Esophagus squamous epithelium (tissue), 5 donors: ENCODE results near the gene TSEN15. TPM values are rescaled to one million over a fixed set of nuclear protein-coding genes. Genes with fewer than 3 reads are reported as not detected.

Experiments
- DNase-seq: peaks from one replicate; lab custom pipeline; 2025; lab: John Stamatoyannopoulos, UW
- H3K27ac ChIP-seq, 4 donors: fragments of 200-600 bp; sonication (generic); one replicate each; pipeline ENCODE4 v1.5.1; 2016 to 2019; ENCODE audit warnings: mild to moderate bottlenecking in 1 of 4
- H3K27me3 ChIP-seq, 4 donors: fragments of 200-600 bp; sonication (generic); 1 replicate in 3 of 4; 2 replicates in 1 of 4; pipeline versions ENCODE4 v1.5.1 to v1.6.0; 2017 to 2021; ENCODE audit warnings: antibody characterized with exemption in 1 of 4
- H3K36me3 ChIP-seq, 3 donors: fragments of 200-600 bp; sonication (generic); one replicate each; pipeline ENCODE4 v1.5.1; 2016 to 2019
- H3K4me1 ChIP-seq, 3 donors: fragments of 200-600 bp; sonication (generic); one replicate each; pipeline ENCODE4 v1.5.1; 2017 to 2019
- H3K4me3 ChIP-seq, 4 donors: fragments of 200-600 bp; sonication (generic); 1 replicate in 3 of 4; 2 replicates in 1 of 4; pipeline ENCODE4 v1.5.1; 2016 to 2019; ENCODE audit warnings: mild to moderate bottlenecking in 2 of 4, moderate library complexity in 1 of 4
- H3K9me3 ChIP-seq, 3 donors: fragments of 200-600 bp; sonication (generic); one replicate each; pipeline ENCODE4 v1.5.1; 2016 to 2019
- CTCF ChIP-seq, 6 experiments: fragments of 450-650 bp in 4 of 6; fragments of 200-600 bp in 2 of 6; sonication (generic) in 2 of 6; IDR thresholded peaks; one replicate each; pipeline ENCODE4 v1.5.1; 2016 to 2019; ENCODE audit warnings: antibody characterized with exemption in 6 of 6, mild to moderate bottlenecking in 4 of 6, moderate library complexity in 4 of 6
- POLR2A ChIP-seq, 4 donors: fragments of 450-650 bp; IDR thresholded peaks; one replicate each; pipeline ENCODE4 v1.6.1; 2017; ENCODE audit warnings: antibody characterized with exemption in 4 of 4, mild to moderate bottlenecking in 4 of 4, moderate library complexity in 3 of 4
- WGBS, 2 donors: methylation state at CpG; one replicate each; pipeline ENCODE4 v1.1.5; 2018; 5-methylcytosine and 5-hydroxymethylcytosine counted together
- intact Hi-C: fragments of 100-400 bp; cut with DNase I; formaldehyde crosslinking; loops from one replicate; pipeline ENCODE4 v1.15.0; 2022
- total RNA-seq, 4 donors: library from RNA; depleted of rRNA; stranded (reverse); fragments of >200 nt; gene quantifications; one replicate each; pipeline ENCODE4 v1.1.0, GENCODE V29; 2016
- donor health status: DM: yes; HTN: yes; CAD: no.

Gene TSEN15
- total RNA-seq, 4 donors from 2014 or later: 16.5 to 25.4 (median 22.0) TPM

GRCh38 chr1:184012187-184012586, 39.3 kb upstream of the TSEN15 start:
- Histone ChIP-seq H3K9me3 (no peaks in the 10 kb centered on the region), H3K4me1 (no peaks in the 10 kb centered on the region), H3K4me3 (no peak overlapping the region), H3K36me3 (no peaks in the 10 kb centered on the region), H3K27ac (no peak overlapping the region), H3K27me3 (no peaks in the 10 kb centered on the region)
- DNase-seq: no peak
- intact Hi-C loops: no loop called here
- TF ChIP-seq CTCF (IDR thresholded peaks at IDR 0.05): no peak
- no peak for TF ChIP-seq POLR2A (IDR thresholded peaks at IDR 0.05)

- TF ChIP-seq POLR2A (IDR thresholded peaks at IDR 0.05) (no peak), CTCF (IDR thresholded peaks at IDR 0.05) (no peak)
- Histone ChIP-seq H3K4me3 (no peak overlapping the region), H3K4me1 (no peaks in the 10 kb centered on the region), H3K27ac (no peak overlapping the region), H3K9me3 (no peaks in the 10 kb centered on the region), H3K27me3 (no peaks in the 10 kb centered on the region), H3K36me3 (no peaks in the 10 kb centered on the region)
- 78 to 91% methylated on average over 2 of the region's 2 CpGs for WGBS, 2 donors
- intact Hi-C loops: no loop called here
- no peak for DNase-seq
These were observed 37.3 kb upstream of the TSEN15 start for GRCh38 chr1:184014271-184014670.

- Histone ChIP-seq H3K36me3 (no peaks in the 10 kb centered on the region), H3K9me3 (no peaks in the 10 kb centered on the region), H3K4me3 (no peak overlapping the region), H3K27ac (no peak overlapping the region), H3K27me3 (no peaks in the 10 kb centered on the region), H3K4me1 (no peaks in the 10 kb centered on the region)
- DNase-seq: no peak
- intact Hi-C loops: no loop called here
- 83 to 91% methylated on average over 2 of the region's 2 CpGs for WGBS, 2 donors
- TF ChIP-seq POLR2A (IDR thresholded peaks at IDR 0.05) (no peak), CTCF (IDR thresholded peaks at IDR 0.05) (no peak)
These were observed 35.4 kb upstream of the TSEN15 start for GRCh38 chr1:184016169-184016568.

GRCh38 chr1:184017306-184017705, 34.2 kb upstream of the TSEN15 start:
- 76 to 87% methylated on average over 7 of the region's 7 CpGs for WGBS, 2 donors
- Histone ChIP-seq H3K4me1 (peaks cover 0 to 11% (median 8%) of the 10 kb centered on the region in 3 donors), H3K9me3 (no peaks in the 10 kb centered on the region), H3K27me3 (no peaks in the 10 kb centered on the region), H3K27ac (no peak overlapping the region), H3K4me3 (no peak overlapping the region), H3K36me3 (no peaks in the 10 kb centered on the region)
- intact Hi-C loops: no loop called here
- DNase-seq: no peak
- no peak for TF ChIP-seq CTCF (IDR thresholded peaks at IDR 0.05)
- no peak for TF ChIP-seq POLR2A (IDR thresholded peaks at IDR 0.05)

GRCh38 chr1:184018622-184019021, 32.9 kb upstream of the TSEN15 start:
- no peak for DNase-seq
- intact Hi-C loops: no loop called here
- WGBS, 2 donors: 29 to 48% methylated on average over 2 of the region's 2 CpGs

More at GRCh38 chr1:184018622-184019021, 32.9 kb upstream of the TSEN15 start:
- H3K4me1 ChIP-seq: peaks cover 0 to 21% (median 8%) of the 10 kb centered on the region in 3 donors
- no peak overlapping the region for H3K27ac ChIP-seq
- no peaks in the 10 kb centered on the region for H3K9me3 ChIP-seq
- H3K27me3 ChIP-seq: no peaks in the 10 kb centered on the region
- TF ChIP-seq POLR2A (IDR thresholded peaks at IDR 0.05): no peak
- no peak for TF ChIP-seq CTCF (IDR thresholded peaks at IDR 0.05)
- no peaks in the 10 kb centered on the region for H3K36me3 ChIP-seq
- H3K4me3 ChIP-seq: no peak overlapping the region
